ENCODE measurements around the gene CD79A. TPM values are rescaled to one million over a fixed set of nuclear protein-coding genes. Genes with fewer than 3 reads are reported as not detected.

CD79A gene
- total and polyA plus RNA-seq, 2 donors (not counting 3 experiments of a cell fraction or from before 2014, with no cell fraction given) = 0.32 TPM; not detected in 1

- TF ChIP-seq MAX (IDR thresholded peaks at IDR 0.05; ENCODE audit: insufficient read depth, insufficient read length) (no peak), POLR2AphosphoS5 (IDR thresholded peaks at IDR 0.05; ENCODE audit: insufficient read depth, low read depth, low read length) (peak; percentile 26), CTCF (IDR thresholded peaks at IDR 0.05; ENCODE audit: extremely low read depth in 1 of 2, insufficient read depth in 1 of 2, low read depth in 1 of 2, low read length in 2 of 2) (no peak), EZH2 (IDR thresholded peaks at IDR 0.05; ENCODE audit: borderline replicate concordance, low read depth, low read length, severe bottlenecking) (no peak), FOS (IDR thresholded peaks at IDR 0.05; ENCODE audit: borderline replicate concordance, insufficient read depth, low read length) (no peak), POLR2A (IDR thresholded peaks at IDR 0.05; ENCODE audit: low read depth, low read length) (peak; percentile 12)
- intact Hi-C loops (cut with micrococcal nuclease) = no loop called here
These were observed 14.6 kb upstream of the CD79A start for GRCh38 chr19:41862445-41862986.

More at GRCh38 chr19:41862445-41862986, 14.6 kb upstream of the CD79A start:
- H3K9me1 ChIP-seq (replicated peaks; ENCODE audit: control insufficient read depth, extremely low read depth, insufficient read depth, low read length) = no peaks in the 10 kb centered on the region
- DNase-seq (ENCODE audit: low read depth, low spot score) (no peak), FAIRE-seq (no peak)
- POLR2A ChIA-PET = no interaction called here
- no peak overlapping the region for H2AFZ ChIP-seq (ENCODE audit: low read depth, low read length)
- H3K27me3 ChIP-seq (ENCODE audit: control insufficient read depth in 2 of 2, insufficient read depth in 2 of 2, low read length in 2 of 2) = no peaks in the 10 kb centered on the region
- H3K4me3 ChIP-seq (replicated peaks in 1 of 3; ENCODE audit: insufficient read depth in 1 of 3, low read depth in 1 of 3, low read length in 3 of 3) = no peak overlapping the region
- H3K27ac ChIP-seq (ENCODE audit: insufficient read depth, low read depth, low read length) = no peak overlapping the region
- CTCF ChIA-PET = no interaction called here
- peak overlapping the region; percentile 12 for H3K9ac ChIP-seq (replicated peaks; ENCODE audit: extremely low read depth, insufficient read depth, low read length)
- H4K20me1 ChIP-seq (replicated peaks; ENCODE audit: control insufficient read depth, extremely low read depth, insufficient read depth, low read length) = no peaks in the 10 kb centered on the region
- no TSS peak for BruUV-seq (replicated peaks)
- H3K4me1 ChIP-seq (ENCODE audit: control insufficient read depth, extremely low read depth, insufficient read depth, low read length) = peaks cover 41% of the 10 kb centered on the region
- dilution Hi-C loops (cut with MboI; ENCODE audit: extremely low pct_ligation_motif_present, low sequenced_read_pairs) = no loop called here
- H3K4me2 ChIP-seq (ENCODE audit: insufficient read depth, low read length) = peak overlapping the region; percentile 88
- H3K79me2 ChIP-seq (ENCODE audit: control insufficient read depth, insufficient read depth, low read length) = peaks cover 69% of the 10 kb centered on the region
- H3K36me3 ChIP-seq (ENCODE audit: control insufficient read depth in 2 of 2, extremely low read depth in 1 of 2, insufficient read depth in 2 of 2, low read length in 2 of 2) = peaks cover 27 to 45% of the 10 kb centered on the region in 2 experiments
- no peaks in the 10 kb centered on the region for H3K9me3 ChIP-seq (replicated peaks; ENCODE audit: control insufficient read depth, insufficient read depth, low read length)
